Neural cell (in vitro differentiated cells): Measurements from ENCODE around the gene C16orf54. TPM values are rescaled to one million over a fixed set of nuclear protein-coding genes. Genes with fewer than 3 reads are reported as not detected.

Experiments used
- H2AFZ ChIP-seq: fragments of 200-600, 300-800 bp; sonication (generic), shearing (Covaris generic); 2 replicates; pipeline ENCODE4 v1.6.0; 2014; ENCODE audit warnings: low read depth, mild to moderate bottlenecking, antibody characterized with exemption, low read length, moderate library complexity
- H3F3A ChIP-seq: fragments of 200-600 bp; shearing (Covaris generic); 2 replicates; pipeline ENCODE4 v1.6.1; 2016; ENCODE audit warnings: mild to moderate bottlenecking, moderate library complexity, mixed read lengths, antibody characterized with exemption, low read length; ENCODE audit not compliant: insufficient read depth, poor library complexity, severe bottlenecking
- H3K27ac ChIP-seq: fragments of 200-600, 300-800 bp; sonication (generic), shearing (Covaris generic); 2 replicates; pipeline ENCODE4 v1.5.1; 2014; ENCODE audit warnings: mild to moderate bottlenecking, low read length, moderate library complexity
- H3K27me3 ChIP-seq: fragments of 300-800, 200-600 bp; sonication (generic), shearing (Covaris generic); 2 replicates; pipeline ENCODE4 v1.6.0; 2014; ENCODE audit warnings: mild to moderate bottlenecking, low read depth, low read length, moderate library complexity; ENCODE audit not compliant: insufficient read depth
- H3K36me3 ChIP-seq: fragments of 300-800, 200-600 bp; sonication (generic), shearing (Covaris generic); 2 replicates; pipeline ENCODE4 v1.5.1; 2014; ENCODE audit warnings: mild to moderate bottlenecking, antibody characterized with exemption, low read length, moderate library complexity; ENCODE audit not compliant: insufficient read depth
- H3K4me2 ChIP-seq: fragments of 300-800, 200-600 bp; sonication (generic), shearing (Covaris generic); 2 replicates; pipeline ENCODE4 v1.6.0; 2014; ENCODE audit warnings: mild to moderate bottlenecking, low read length
- H3K4me3 ChIP-seq: fragments of 300-800, 200-600 bp; sonication (generic), shearing (Covaris generic); 2 replicates; pipeline ENCODE4 v1.5.1; 2014; ENCODE audit warnings: mild to moderate bottlenecking, low read length, moderate library complexity
- H3K79me2 ChIP-seq: fragments of 200-600 bp; shearing (Covaris generic); replicated peaks from 2 replicates; pipeline ENCODE4 v1.6.0; 2014; ENCODE audit warnings: mild to moderate bottlenecking, low read length, moderate library complexity; ENCODE audit not compliant: insufficient read depth
- H3K9ac ChIP-seq: fragments of 300-800, 200-600 bp; sonication (generic), shearing (Covaris generic); 2 replicates; pipeline ENCODE4 v1.6.1; 2016; ENCODE audit warnings: mild to moderate bottlenecking, low read length, mixed read lengths
- H3K9me2 ChIP-seq: fragments of 200-600 bp; shearing (Covaris generic); 2 replicates; pipeline ENCODE4 v1.6.1; 2016; ENCODE audit warnings: mild to moderate bottlenecking, low read length, mixed read lengths; ENCODE audit not compliant: insufficient read depth
- H3K9me3 ChIP-seq: fragments of 200-600, 300-800 bp; sonication (generic), shearing (Covaris generic); 2 replicates; pipeline ENCODE4 v1.6.1; 2016; ENCODE audit warnings: mild to moderate bottlenecking, mixed run types, low read length, moderate library complexity, mixed read lengths
- H4K20me1 ChIP-seq: fragments of 200-600 bp; shearing (Covaris generic); 2 replicates; pipeline ENCODE4 v1.6.1; 2016; ENCODE audit warnings: mild to moderate bottlenecking, mixed run types; ENCODE audit not compliant: insufficient read depth
- CTCF ChIP-seq: fragments of 450-650 bp; IDR thresholded peaks from 2 replicates; pipeline ENCODE4 v1.5.1; 2014; ENCODE audit warnings: antibody characterized with exemption, mild to moderate bottlenecking, moderate library complexity; ENCODE audit not compliant: poor library complexity, severe bottlenecking
- EP300 ChIP-seq: fragments of 450-650 bp; conservative IDR thresholded peaks from 2 replicates; pipeline ENCODE4 v1.6.1; 2014; ENCODE audit warnings: antibody characterized with exemption, mild to moderate bottlenecking, moderate library complexity; ENCODE audit not compliant: poor library complexity, severe bottlenecking
- EZH2 ChIP-seq: fragments of 200-600, 300-800 bp; shearing (Covaris generic), sonication (generic); IDR thresholded peaks from 2 replicates; pipeline ENCODE4 v1.6.1; 2014; ENCODE audit warnings: antibody characterized with exemption, low read length, borderline replicate concordance, mild to moderate bottlenecking; ENCODE audit not compliant: insufficient read depth, poor library complexity, severe bottlenecking
- MXI1 ChIP-seq: fragments of 450-650 bp; conservative IDR thresholded peaks from 2 replicates; pipeline ENCODE4 v1.6.1; 2014; ENCODE audit warnings: antibody characterized with exemption, mild to moderate bottlenecking; ENCODE audit not compliant: poor library complexity, severe bottlenecking
- POLR2AphosphoS5 ChIP-seq: IDR thresholded peaks from 2 replicates; pipeline ENCODE4 v1.6.1; 2012
- RAD21 ChIP-seq: fragments of 450-650 bp; conservative IDR thresholded peaks from 2 replicates; pipeline ENCODE4 v1.6.1; 2014; ENCODE audit warnings: antibody characterized with exemption, mild to moderate bottlenecking, moderate library complexity
- REST ChIP-seq: IDR thresholded peaks from 2 replicates; pipeline ENCODE4 v1.6.1; 2012; ENCODE audit warnings: borderline replicate concordance
- SMC3 ChIP-seq: fragments of 450-650 bp; conservative IDR thresholded peaks from 2 replicates; pipeline ENCODE4 v1.6.1; 2014; ENCODE audit warnings: antibody characterized with exemption, mild to moderate bottlenecking, moderate library complexity; ENCODE audit not compliant: poor library complexity
- TAF1 ChIP-seq: IDR thresholded peaks from 2 replicates; pipeline ENCODE4 v1.6.1; 2012; ENCODE audit warnings: low read depth
- polyA plus RNA-seq: library from polyadenylated mRNA; depleted of rRNA; stranded (reverse); fragments of >200 nt; gene quantifications from 2 replicates; pipeline ENCODE4 v1.2.3, GENCODE V29; 2014

Gene C16orf54
- polyA plus RNA-seq, 1 donor from 2014 or later, result not detected

- Histone ChIP-seq H3K4me2 (no peak overlapping the region), H3K27ac (no peak overlapping the region), H3K36me3 (no peaks in the 10 kb centered on the region), H3K9ac (no peak overlapping the region), H3K9me2 (no peaks in the 10 kb centered on the region), H4K20me1 (no peaks in the 10 kb centered on the region), H3K79me2 (no peaks in the 10 kb centered on the region), H3F3A (no peaks in the 10 kb centered on the region), H3K27me3 (no peaks in the 10 kb centered on the region), H2AFZ (no peak overlapping the region), H3K9me3 (no peaks in the 10 kb centered on the region), H3K4me3 (no peak overlapping the region)
- TF ChIP-seq SMC3 (no peak), MXI1 (no peak), POLR2AphosphoS5 (no peak), REST (no peak), RAD21 (no peak), EZH2 (no peak), TAF1 (no peak), EP300 (no peak), CTCF (no peak)
Observed at GRCh38 chr16:29736764-29737163, 9.0 kb downstream of the C16orf54 start.

- Histone ChIP-seq H3K27me3 (no peaks in the 10 kb centered on the region), H3K36me3 (no peaks in the 10 kb centered on the region), H3K4me2 (no peak overlapping the region), H4K20me1 (no peaks in the 10 kb centered on the region), H3K79me2 (no peaks in the 10 kb centered on the region), H2AFZ (no peak overlapping the region), H3K4me3 (no peak overlapping the region), H3K9me2 (no peaks in the 10 kb centered on the region), H3K9ac (no peak overlapping the region), H3F3A (no peaks in the 10 kb centered on the region), H3K9me3 (no peaks in the 10 kb centered on the region), H3K27ac (no peak overlapping the region)
- TF ChIP-seq TAF1, result no peak
- TF ChIP-seq POLR2AphosphoS5, result no peak
- TF ChIP-seq EP300, result no peak
- TF ChIP-seq CTCF, result no peak
- TF ChIP-seq SMC3, result no peak
Observed at GRCh38 chr16:29736112-29736511, 9.7 kb downstream of the C16orf54 start.
